ENCODE measurements around the gene MYL12B. TPM values are rescaled to one million over a fixed set of nuclear protein-coding genes. Genes with fewer than 3 reads are reported as not detected.

Gene MYL12B
- total and polyA plus RNA-seq, 2 donors (not counting 3 experiments of a cell fraction or from before 2014, with no cell fraction given): 634 to 724 TPM

- no peaks in the 10 kb centered on the region for H3K9me3 ChIP-seq (replicated peaks; ENCODE audit: control insufficient read depth, insufficient read depth, low read length)
- intact Hi-C loops (cut with micrococcal nuclease) (no loop called here), dilution Hi-C loops (cut with MboI; ENCODE audit: extremely low pct_ligation_motif_present, low sequenced_read_pairs) (no loop called here)
- CTCF ChIA-PET: interaction anchor here (1.3 to 1.4 kb wide), 2 partner anchors 14 to 64 kb away, joined by 4 read pairs; no protein-coding TSS in a partner anchor
- no peak overlapping the region for H2AFZ ChIP-seq (ENCODE audit: low read depth, low read length)
- H3K27ac ChIP-seq (ENCODE audit: insufficient read depth, low read depth, low read length): no peak overlapping the region
- H3K9ac ChIP-seq (replicated peaks; ENCODE audit: extremely low read depth, insufficient read depth, low read length): no peak overlapping the region
- DNase-seq (ENCODE audit: low read depth, low spot score) (no peak), FAIRE-seq (no peak)
- no TSS peak for BruUV-seq (replicated peaks)
- H3K4me1 ChIP-seq (ENCODE audit: control insufficient read depth, extremely low read depth, insufficient read depth, low read length): no peaks in the 10 kb centered on the region
- no peaks in the 10 kb centered on the region for H4K20me1 ChIP-seq (replicated peaks; ENCODE audit: control insufficient read depth, extremely low read depth, insufficient read depth, low read length)
- no peaks in the 10 kb centered on the region for H3K79me2 ChIP-seq (ENCODE audit: control insufficient read depth, insufficient read depth, low read length)
- H3K9me1 ChIP-seq (replicated peaks; ENCODE audit: control insufficient read depth, extremely low read depth, insufficient read depth, low read length): no peaks in the 10 kb centered on the region
- TF ChIP-seq JUN (IDR thresholded peaks at IDR 0.05; ENCODE audit: borderline replicate concordance, insufficient read depth, insufficient read length, low read depth) (no peak), FOS (IDR thresholded peaks at IDR 0.05; ENCODE audit: borderline replicate concordance, insufficient read depth, low read length) (no peak), GATA2 (IDR thresholded peaks at IDR 0.05; ENCODE audit: insufficient read depth, insufficient read length, low read depth, low read length) (no peak), EZH2 (IDR thresholded peaks at IDR 0.05; ENCODE audit: borderline replicate concordance, low read depth, low read length, severe bottlenecking) (no peak), CTCF (IDR thresholded peaks at IDR 0.05; ENCODE audit: extremely low read depth in 1 of 2, insufficient read depth in 1 of 2, low read depth in 1 of 2, low read length in 2 of 2) (no peak), MYC (IDR thresholded peaks at IDR 0.05; ENCODE audit: low read depth, low read length) (no peak), MAX (IDR thresholded peaks at IDR 0.05; ENCODE audit: insufficient read depth, insufficient read length) (no peak), POLR2A (IDR thresholded peaks at IDR 0.05; ENCODE audit: low read depth, low read length) (no peak), POLR2AphosphoS5 (IDR thresholded peaks at IDR 0.05; ENCODE audit: insufficient read depth, low read depth, low read length) (no peak)
- POLR2A ChIA-PET: no interaction called here
- H3K4me3 ChIP-seq (replicated peaks in 1 of 3; ENCODE audit: insufficient read depth in 1 of 3, low read depth in 1 of 3, low read length in 3 of 3): no peak overlapping the region
- H3K27me3 ChIP-seq (ENCODE audit: control insufficient read depth in 2 of 2, insufficient read depth in 2 of 2, low read length in 2 of 2): peaks cover 4 to 6% of the 10 kb centered on the region in 2 experiments
- no peaks in the 10 kb centered on the region for H3K36me3 ChIP-seq (ENCODE audit: control insufficient read depth in 2 of 2, extremely low read depth in 1 of 2, insufficient read depth in 2 of 2, low read length in 2 of 2)
- no peak overlapping the region for H3K4me2 ChIP-seq (ENCODE audit: insufficient read depth, low read length)
Measured at GRCh38 chr18:3214855-3215637, 46.9 kb upstream of the MYL12B start.

Data from endothelial cell of umbilical vein (primary cell).